NCI-H1105 (cell line): ENCODE measurements around the gene ENAM.

Experiments used
- DNase-seq: peaks from one replicate; lab custom pipeline; 2025; lab: John Stamatoyannopoulos, UW

The ENAM gene, protein sequence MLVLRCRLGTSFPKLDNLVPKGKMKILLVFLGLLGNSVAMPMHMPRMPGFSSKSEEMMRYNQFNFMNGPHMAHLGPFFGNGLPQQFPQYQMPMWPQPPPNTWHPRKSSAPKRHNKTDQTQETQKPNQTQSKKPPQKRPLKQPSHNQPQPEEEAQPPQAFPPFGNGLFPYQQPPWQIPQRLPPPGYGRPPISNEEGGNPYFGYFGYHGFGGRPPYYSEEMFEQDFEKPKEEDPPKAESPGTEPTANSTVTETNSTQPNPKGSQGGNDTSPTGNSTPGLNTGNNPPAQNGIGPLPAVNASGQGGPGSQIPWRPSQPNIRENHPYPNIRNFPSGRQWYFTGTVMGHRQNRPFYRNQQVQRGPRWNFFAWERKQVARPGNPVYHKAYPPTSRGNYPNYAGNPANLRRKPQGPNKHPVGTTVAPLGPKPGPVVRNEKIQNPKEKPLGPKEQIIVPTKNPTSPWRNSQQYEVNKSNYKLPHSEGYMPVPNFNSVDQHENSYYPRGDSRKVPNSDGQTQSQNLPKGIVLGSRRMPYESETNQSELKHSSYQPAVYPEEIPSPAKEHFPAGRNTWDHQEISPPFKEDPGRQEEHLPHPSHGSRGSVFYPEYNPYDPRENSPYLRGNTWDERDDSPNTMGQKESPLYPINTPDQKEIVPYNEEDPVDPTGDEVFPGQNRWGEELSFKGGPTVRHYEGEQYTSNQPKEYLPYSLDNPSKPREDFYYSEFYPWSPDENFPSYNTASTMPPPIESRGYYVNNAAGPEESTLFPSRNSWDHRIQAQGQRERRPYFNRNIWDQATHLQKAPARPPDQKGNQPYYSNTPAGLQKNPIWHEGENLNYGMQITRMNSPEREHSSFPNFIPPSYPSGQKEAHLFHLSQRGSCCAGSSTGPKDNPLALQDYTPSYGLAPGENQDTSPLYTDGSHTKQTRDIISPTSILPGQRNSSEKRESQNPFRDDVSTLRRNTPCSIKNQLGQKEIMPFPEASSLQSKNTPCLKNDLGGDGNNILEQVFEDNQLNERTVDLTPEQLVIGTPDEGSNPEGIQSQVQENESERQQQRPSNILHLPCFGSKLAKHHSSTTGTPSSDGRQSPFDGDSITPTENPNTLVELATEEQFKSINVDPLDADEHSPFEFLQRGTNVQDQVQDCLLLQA

DNA sequence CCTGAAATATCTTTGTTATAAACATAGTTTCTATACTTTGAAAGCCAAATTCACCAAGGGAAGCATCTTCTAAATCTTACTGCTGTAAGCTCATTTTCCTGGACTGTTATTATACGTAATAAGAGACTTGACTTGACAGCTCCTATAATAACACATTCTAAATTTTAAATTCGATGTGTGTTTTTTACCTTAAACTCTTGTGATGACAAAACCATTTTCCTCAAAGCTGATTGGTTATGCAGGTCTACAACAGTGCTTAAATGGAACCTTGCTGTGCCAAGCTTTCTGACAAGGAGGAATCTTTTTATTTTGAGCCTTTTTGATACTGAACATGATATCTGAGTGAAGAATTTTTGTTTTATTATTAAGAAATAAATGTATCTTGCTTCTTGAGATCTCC, at the start of gene ENAM:
Gene ENAM, plus strand, starts transcription at position 301 of the 400 bp plus-strand sequence. CDS start 757 bp downstream, outside the sequence.
- DNase-seq = no peak

DNA sequence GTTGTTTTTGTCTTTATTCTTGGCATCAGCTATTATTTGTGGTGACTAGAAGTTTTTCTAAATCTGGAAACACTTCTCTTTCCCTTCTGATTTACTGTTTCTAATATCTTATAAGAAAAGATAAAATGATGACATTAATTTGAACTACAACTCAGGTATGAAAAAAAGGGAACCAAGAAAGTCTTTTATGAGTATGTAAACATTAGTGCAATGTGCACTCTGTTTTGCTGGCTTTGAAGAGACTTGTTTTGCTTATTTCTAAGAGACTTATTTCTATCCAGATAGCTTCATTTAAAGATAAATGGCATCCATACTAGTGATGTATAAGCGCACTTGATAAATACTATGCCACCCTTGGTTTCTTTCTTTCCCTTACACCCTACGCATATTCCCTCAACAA, 46.6 kb upstream of the ENAM start:
- no peak for DNase-seq

DNA sequence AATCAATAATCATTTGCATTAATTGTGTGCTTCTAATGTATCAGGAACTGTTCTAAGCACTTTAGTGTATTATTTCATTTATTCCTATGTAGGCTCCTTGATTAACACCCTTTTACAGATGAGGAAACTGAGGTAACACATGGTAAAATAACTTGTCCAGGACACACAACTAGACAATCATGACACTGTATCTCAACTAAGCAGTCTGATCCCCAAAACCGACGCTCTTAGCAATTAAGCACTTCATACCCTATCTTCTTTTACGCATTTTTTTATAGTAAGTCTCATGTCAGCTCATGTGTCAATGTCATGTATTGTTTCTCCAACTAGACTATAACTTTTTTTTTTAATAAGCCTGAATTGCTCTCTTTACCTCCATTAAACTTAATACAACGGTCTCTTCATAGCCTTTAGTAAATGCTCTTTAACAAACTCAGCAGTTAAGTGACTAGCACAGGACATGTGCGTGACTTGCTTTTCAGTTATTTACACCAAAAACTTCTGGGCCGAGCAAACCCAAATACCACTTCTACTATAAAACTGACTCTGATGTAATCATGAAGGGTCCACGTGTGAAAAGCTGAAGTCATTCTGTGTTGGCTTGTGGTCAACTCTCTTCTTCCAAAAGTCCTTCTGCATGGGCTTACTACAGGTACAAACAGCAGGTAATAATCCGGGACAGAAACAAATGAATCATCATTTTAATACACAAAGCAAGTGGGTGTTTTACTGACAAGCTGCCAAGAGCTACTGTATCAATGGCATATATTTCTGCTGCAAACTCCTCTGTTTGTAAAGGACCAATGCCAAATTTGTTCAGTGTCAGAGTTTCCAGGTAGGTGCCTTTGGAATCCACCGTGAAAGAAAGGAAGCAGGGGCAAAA, 44.4 kb upstream of the ENAM start:
- DNase-seq = peak; percentile 66

DNA sequence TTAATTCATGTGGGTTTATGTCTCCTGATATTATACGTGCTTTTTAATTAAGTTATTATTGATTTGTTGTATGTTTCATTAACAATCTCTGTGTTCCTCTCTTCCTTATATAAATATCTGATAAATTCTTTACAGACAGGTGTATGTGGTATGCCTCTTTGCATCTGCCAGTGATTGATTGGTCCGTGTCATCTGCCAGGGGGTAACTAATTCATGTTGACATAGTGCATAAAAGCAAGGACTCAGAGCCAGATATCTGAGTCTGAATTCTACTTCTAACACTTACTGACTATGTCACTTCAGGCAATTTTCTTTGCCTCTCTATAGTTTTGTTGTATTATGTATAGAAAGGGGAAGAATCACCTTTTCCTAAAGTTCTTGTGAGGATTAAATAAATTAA, 41.7 kb upstream of the ENAM start:
- DNase-seq = no peak

DNA sequence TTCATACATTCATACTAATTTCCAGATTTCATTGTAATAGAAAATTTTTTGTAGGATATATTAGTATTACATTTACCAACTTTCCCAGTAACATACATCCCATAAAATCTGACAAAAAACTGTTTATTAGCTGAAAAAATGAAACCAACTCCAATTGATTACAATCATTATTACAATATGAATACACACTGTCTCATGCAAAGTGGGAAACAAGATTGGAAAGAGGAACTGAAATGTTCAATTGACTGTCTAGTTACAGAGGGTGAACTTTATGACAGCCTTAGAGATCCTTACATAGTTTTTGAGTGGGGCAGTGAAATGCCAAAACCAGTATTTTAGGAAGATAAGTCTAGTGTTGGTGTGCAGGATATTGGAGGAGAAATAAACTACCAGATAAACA, 38.8 kb upstream of the ENAM start:
- no peak for DNase-seq

DNA sequence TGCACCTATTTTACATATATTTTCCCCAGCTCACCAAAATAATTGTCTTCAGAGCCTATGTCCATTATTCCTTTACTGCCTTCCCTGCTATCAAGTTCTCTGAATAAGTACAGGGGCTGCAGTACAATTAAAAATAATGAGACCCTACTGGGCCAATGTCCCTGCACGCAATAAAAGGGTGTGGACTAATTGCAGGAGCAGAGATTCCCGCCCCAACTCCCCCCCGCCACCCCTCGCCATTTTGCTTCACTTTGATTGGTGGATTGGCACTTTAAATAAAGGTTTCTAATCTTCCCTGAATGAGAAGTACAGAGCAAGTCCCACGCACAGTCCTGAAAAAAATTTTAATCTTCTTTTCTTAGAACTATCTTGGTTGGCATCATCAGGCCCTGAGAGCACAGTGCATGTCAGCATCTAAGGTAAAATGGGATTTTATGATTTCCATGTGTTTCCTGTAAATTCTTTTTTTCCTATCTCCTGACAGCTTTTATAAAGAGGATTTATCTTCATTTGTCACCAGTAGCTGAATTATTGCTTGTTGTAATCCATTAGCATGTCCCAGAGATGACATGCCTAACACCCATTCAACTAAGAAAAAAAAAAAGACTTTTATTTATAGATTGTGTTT, 36.5 kb upstream of the ENAM start, which contains the start of gene AMBN:
Gene AMBN, plus strand, starts transcription at position 302 of the 628 bp plus-strand sequence. Its CDS starts 103 bp downstream, at position 405.
- DNase-seq = no peak

DNA sequence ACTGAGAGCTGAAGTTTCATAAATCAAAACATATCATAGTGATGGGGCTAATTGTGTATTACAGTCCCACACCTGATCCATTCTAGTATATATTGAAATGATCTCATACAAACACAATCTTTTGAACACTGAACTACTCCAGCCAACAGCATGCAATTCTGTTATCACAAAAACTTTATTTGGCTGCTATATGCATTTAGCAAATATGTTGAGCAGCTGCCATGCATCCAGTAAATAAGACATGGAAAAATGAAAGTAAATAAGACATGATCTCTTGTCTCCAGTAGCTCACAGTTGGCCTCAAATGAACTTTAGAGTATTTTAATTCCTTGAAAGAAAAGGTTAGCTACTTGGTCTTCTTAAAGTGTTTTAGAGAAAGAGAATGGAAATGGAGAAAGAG, 34.3 kb upstream of the ENAM start:
- DNase-seq = no peak

DNA sequence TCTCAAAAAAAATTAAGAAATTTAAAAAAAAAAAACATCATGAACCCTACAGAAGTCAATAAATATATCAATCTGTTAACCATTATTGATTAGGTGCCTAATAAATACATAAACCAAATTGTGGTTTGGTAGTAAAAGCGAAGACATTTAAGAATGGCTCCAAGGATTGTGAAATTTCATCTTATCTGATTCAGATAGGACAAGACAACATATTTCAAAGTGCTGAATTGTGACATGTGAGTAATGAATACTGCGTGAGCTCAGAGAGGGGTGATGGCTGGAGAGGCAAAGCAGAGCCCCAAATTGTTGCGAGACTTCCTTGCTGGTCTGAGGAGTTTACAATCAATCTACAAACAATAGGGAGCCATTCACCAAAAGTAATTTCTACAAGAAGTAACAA, 28.2 kb upstream of the ENAM start:
- DNase-seq = no peak

DNA sequence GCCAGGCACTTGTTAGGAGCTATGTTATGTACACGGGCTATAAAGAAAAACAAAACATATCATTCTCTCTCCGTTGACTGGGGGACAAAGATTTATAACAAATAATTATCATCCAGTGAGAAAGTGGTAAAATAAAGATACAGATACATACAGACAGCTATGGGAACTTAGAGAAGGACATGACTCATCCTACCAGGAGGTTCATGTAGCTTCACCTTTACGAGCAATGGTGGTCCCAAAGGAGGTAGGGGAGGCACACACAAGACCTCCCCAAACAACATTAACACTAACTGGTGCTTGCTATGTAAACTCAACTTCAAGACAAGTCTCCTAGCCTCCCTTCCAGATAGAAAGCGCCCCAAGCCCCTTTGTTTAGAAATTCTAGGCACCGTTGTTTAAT, 27.6 kb upstream of the ENAM start:
- DNase-seq = no peak

DNA sequence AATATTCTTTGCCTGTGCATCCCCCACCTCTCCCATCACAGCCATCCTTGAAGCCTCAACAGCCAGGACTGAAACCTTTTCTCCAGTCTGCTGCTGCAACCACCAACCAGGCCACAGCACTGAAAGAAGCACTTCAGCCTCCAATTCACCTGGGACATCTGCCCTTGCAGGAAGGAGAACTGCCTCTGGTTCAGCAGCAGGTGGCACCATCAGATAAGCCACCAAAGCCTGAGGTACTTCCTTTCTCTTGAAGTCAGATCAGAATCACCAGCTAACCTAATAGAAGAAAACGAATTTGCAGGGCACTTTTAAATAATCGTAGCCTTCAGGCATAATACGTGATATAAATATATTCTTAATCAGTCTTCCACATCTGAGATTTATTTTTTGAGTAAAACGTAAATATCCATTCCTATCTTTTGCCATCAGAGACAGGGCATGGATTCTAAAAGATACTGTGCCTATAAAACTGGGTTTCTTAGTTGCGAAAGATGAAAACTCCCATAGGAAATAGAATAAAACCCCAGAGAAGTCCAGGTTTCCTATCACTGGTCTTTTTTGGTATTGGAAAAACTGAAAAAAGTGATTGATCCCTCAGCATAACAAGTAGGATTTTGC, 27.0 kb upstream of the ENAM start:
- peak; percentile 33 for DNase-seq

DNA sequence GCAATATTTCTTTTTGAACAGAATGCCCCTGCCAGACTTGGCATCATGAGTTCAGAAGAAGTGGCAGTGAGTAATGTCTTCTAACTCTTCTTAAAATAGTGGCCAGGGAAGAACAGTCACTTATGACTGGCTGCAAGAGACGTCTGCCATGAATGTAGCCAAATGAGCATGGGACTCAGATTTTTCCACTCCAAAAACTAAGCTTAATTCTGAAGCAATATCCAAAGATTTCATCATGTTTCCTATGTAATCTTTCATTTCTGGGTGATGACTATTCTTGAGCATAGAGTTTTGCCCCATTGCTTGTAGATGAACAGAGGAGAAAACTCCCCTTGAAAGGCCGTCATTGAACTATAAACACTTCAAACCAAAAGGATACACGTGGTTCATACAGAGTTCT, 24.7 kb upstream of the ENAM start:
- no peak for DNase-seq

DNA sequence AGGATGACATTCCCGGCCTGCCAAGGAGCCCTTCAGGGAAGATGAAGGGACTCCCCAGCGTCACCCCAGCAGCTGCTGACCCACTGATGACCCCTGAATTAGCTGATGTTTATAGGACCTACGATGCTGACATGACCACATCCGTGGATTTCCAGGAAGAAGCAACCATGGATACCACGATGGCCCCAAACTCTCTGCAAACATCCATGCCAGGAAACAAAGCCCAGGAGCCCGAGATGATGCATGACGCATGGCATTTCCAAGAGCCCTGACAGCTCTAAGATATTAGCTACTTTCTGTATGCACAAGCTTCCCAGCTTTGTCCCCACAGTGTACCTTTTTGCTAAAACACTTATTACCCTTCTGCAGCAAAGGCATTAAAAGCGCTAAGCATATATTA, 22.1 kb upstream of the ENAM start:
- no peak for DNase-seq

DNA sequence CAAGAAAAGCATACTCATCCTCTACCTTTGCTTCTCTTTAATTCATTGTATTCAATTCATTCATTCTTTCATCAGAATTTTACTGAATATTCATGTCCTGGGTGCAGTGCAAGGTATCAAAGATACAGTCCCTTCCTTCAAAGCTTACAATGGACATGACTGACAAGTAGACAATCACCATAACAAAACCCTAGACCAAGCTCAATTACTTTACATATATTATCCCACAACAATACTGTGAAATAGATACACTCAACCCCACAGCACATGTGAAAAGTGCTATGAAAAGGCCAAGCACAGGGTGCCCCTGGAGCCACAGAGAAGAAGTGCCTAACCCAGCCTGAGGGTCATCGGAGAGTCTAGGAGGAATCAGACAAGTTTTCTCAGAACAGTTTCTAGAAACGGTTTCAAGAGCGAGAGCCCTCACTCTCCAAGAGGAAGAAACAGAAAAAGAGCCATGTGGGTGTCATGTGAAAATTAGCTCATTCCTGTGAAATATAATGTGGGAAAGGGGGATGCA, 21.1 kb upstream of the ENAM start:
- DNase-seq = no peak

DNA sequence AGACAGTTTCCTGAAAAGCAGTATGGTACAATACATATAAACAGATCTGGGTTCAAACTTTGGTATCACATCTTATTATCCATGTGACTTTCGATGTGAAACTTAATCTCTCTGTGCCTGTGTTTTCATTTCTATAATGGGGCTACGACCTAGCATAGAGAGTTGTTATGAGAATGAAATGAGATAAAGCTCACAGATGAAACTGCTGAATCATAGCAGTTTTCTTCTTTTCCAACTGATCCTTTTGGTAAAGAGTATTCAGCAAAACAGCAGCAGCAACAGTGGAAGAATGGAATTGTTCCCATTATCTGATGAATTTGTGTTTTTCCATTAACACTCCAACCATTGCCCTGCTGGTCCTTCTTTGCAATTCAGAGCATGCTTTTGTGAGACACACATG, 20.2 kb upstream of the ENAM start:
- no peak for DNase-seq

DNA sequence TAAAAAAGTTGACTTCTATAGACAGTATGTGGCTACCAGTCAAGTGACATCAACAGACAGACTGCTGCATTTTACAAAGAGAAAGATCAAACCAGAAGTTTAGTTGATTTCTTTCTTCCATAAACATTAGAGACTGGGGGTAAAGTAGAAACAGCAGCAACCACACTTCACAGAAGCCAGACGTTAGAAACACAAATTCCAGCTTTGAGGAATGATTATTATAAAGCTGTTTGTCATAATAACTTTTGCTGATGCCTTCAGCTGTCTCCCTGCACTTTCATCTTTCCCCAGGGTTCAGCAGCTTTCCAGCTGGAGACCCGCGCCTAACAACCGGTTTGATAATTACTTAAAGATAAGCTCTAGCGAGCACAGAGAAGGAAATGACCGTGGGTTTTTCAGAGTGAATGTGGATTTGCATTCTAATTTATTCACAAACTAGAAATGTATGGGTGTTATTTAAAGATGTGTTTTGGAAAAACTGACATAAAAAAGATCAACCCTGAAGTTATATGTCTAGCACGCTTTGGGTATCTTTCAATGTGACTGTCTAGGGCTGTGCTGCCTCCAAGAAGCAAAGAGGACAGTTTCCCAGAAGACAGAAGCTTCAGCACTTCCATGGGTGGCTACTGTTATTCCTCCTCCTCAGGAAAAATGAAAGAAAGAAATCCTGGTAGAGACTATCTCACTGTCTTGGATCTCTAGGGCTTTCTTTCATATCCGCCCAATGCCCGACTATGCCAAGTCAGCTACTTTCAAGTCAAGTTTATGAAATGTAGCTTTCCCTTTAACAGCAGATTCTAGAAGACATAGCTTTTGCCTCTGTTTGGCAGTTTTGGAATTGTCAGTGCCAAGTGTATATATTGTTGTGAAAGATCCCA, 15.0 kb upstream of the ENAM start:
- no peak for DNase-seq

DNA sequence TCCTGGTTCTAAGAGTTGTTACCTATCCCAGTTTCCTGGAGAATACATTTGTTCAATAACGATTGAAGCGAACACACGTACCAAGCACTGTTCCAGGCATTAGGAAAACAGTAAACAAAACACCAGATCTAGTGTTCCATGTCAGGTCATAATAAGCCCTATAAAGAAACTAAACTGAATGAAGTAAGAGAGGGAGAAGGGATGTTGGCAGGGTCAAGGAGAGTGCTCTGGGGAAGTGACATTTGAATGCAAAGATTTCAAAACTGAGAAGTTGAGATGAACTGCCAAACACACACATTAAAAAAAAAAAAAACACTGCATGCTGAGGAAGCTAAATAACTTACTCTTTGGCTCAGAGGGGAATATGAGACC, 14.4 kb upstream of the ENAM start:
- DNase-seq = no peak

DNA sequence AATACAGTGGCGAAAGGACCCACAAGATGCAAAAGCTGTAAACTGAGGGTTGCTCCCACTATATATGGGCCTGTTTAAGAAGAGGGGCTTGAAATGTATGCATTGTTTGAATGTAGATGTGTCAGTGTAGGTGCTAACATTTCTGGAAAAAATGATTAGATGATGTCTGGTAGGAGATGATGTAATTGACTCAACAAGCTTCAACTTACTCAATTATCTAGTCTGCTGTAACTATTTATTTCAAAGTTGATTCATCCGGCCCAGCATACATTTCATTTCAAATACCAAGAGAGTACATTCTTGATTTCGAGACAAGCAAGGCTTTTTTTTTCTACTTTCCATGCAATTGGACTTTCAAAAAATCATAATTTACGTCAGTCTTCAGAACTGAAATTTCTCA, 9.3 kb upstream of the ENAM start:
- DNase-seq = no peak

DNA sequence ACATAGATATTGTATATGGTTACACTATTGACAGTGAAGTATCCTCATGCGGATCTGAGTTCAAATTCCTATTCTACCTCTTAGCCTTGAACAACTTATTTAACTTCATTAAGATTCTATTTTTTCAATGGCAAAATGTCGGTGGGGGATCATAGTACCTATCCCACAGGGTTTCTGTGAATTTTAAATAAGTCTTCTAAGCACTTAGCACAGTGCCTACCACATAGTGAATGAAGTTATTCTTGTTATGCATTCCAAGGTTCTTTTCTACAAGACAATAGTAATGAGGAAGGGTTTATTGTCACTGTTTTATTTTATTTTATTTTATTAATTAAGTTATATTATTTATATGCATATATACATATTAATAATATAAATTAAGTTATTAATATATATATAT, 8.8 kb upstream of the ENAM start:
- DNase-seq = no peak

DNA sequence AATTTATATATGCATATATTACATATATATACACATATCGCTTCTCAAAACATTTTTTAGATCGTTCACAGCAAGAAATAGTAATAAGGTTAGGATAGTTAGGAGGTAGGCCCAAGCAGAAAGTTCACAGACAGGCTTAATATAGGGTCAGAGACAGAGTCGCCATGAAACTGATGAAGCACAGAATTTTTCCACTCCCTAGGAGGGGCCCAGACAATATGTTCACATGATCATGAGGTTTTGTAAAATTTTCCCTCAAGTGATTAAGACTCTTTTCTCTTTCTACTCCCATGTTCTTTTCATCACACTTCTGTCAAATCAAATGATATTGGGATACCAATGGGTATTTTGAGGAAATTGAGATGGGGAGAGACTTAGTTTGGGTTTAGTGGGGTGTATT, 5.2 kb upstream of the ENAM start:
- no peak for DNase-seq
